Left renal cortex interstitium (tissue), 4 donors: ENCODE data around the gene LMNA. TPM values are rescaled to one million over a fixed set of nuclear protein-coding genes. Genes with fewer than 3 reads are reported as not detected.

ENCODE experiments used
- DNase-seq, 4 donors: peaks; one replicate each; pipeline ENCODE4 v3.0.0-alpha.2; 2013; ENCODE audit warnings: low read depth in 4 of 4, low spot score in 2 of 4, missing footprints in 1 of 4
- polyA plus RNA-seq, 4 donors: library from polyadenylated mRNA; unstranded; fragments of 120-200 nt; gene quantifications; one replicate each; pipeline ENCODE4 v1.2.1, GENCODE V29; 2013; ENCODE audit not compliant: insufficient read length in 4 of 4

LMNA gene
- polyA plus RNA-seq, 4 donors, result 81.2 to 114 (median 104) TPM

GRCh38 chr1:156135930-156136871 is 21.7 kb downstream of the LMNA start:
- no peak for DNase-seq

GRCh38 chr1:156136970-156137483 is 22.5 kb downstream of the LMNA start:
- no peak for DNase-seq

DNA sequence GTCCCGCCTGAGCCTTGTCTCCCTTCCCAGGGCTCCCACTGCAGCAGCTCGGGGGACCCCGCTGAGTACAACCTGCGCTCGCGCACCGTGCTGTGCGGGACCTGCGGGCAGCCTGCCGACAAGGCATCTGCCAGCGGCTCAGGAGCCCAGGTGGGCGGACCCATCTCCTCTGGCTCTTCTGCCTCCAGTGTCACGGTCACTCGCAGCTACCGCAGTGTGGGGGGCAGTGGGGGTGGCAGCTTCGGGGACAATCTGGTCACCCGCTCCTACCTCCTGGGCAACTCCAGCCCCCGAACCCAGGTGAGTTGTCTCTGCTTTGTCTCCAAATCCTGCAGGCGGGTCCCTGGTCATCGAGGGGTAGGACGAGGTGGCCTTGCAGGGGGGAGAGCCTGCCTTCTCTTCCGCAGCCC is 24.0 kb downstream of the LMNA start:
- no peak for DNase-seq

DNA sequence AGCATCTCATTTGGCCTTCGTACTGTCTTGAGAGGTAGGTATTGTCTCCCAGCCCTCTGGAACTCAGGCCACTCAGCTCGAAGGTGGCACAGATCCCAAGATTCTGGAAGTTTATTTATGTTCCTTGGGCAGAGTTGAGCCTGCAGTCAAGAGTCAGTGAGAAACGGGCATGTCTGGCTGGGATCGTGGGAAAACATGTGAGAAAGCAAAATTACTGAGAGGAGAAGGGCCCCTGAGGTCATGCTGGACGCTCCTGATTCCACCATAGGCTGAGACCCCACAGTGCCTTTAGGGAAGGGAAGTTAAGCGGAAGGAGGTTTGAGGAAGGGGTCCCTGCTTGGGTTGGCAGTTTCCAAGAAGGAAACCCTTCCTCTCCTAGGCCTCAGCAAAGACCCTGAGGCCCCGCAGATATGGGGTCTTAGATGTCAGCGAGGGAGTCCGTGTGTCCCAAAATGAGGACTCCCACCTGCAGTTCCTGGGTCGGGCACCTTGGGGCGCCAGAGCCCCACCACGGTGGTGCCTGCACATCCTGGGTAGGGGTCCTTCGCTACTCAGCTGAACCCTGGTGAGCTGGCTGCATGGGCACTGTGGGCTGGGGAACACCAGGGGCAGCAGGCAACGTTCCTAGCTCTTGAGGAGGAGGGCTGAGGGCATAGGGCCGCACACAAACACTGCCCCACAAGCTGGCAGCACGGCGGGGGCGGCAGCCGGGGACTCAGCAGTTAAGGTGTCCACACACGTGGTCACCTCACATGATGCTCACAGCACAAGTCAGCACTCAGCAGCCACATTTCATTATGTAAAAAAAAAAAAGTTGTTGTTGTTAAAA is 26.6 kb downstream of the LMNA start:
- DNase-seq, result no peak

GRCh38 chr1:156143765-156144489 is 29.4 kb downstream of the LMNA start:
- no peak for DNase-seq

DNA sequence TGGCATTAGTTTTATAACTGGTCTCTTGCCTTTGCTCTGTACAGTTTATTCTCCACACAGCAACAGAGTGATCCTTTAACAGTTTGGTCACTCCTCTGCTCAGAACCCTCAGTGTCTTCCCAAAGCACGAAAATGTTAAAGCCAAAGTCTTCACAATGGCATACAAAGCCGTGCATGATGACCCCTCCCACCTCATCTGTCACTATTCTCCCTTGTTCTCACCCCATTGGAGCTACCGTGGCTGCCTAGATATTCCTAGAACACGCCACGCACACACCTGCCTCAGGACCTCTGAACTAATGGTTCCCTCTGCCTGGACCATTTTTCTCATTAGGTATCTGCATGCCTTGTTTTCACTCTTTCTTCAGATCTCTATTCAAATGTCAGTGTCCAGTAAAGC is 30.2 kb downstream of the LMNA start:
- no peak for DNase-seq

- no peak for DNase-seq
These were observed 31.1 kb downstream of the LMNA start for GRCh38 chr1:156145650-156146019.

DNA sequence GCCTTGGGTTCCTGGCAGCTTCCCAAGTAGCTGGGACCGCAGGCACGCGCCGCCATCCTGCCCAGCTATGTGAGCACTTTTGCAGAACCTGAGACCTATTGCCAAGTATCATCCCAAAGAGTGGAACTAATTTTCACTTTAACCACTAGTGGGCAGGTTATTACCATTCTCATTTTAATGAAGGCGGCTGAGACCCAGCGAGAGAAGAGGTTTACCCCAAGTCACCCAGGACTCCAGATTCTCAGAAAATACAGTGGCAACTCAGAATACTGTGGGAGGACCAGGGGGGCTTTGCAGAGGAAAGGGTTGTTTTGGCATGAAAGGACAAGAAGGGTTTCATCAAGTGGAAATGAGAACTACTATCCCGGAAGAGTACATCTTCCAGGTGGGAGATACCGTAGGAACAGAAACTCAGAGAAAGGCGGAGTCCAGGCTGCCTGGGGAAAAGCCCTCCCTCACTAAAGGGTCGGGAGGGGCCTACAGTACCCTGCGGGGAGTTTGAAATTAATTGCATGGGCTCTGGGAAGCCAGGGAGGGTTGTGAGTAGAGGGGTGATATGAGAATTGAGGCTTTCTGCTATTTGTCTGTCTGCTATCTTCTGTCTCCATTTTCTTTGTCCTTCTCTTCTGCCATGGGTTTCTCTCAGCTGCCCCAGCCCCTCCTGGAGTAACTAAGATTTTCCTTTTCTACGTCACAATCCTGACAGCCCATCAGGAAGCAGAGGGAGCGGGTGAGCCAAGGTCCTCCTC is 31.7 kb downstream of the LMNA start:
- no peak for DNase-seq

GRCh38 chr1:156146769-156147405 is 32.4 kb downstream of the LMNA start:
- no peak for DNase-seq

GRCh38 chr1:156148216-156148615 is 33.7 kb downstream of the LMNA start:
- DNase-seq, result no peak

DNA sequence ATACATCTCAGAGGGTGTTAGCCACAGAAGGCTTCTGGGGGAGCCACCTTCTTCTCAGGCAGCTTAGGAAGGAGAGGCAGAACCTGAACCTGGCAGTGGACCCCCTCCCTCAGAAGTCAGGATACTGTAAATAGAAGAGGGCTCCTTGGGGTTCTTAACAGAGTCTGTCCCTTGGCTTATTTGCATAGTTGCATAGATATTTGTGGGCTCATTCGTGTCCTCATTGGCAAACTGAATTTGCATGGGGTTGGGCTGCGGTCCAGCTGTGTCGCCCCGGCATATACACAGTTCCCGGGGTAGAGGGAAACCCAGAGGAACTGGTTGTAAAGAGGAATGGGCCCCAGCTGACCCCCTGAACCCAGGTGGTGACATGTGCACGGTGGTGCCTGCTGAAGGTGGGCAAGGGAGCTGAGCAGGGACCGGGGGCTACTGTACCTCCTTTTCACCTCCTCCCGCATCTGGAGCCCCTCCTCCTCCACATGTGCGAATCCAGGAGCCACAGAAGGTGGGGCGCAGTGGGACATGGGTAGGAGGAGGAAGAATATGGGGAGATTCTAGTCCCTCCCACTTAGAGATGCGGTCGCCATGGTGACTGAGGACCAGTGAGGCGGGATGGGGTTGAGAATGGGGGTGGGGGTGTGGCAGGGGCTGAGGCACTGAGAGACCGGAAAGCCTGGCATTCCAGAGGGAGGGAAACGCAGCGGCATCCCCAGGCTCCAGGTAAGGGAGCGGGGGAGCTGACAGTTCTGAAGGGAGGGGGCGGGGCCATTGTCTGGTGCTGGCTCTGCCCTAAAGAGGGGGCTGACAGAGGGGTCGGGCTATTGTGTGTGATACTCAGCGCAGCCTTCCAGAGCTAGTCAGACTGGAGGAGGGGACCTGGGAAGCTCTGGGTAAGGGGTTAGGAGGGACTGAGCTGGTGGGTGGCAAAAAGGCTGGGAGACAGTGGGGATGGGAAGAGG is 35.1 kb downstream of the LMNA start:
- no peak for DNase-seq

DNA sequence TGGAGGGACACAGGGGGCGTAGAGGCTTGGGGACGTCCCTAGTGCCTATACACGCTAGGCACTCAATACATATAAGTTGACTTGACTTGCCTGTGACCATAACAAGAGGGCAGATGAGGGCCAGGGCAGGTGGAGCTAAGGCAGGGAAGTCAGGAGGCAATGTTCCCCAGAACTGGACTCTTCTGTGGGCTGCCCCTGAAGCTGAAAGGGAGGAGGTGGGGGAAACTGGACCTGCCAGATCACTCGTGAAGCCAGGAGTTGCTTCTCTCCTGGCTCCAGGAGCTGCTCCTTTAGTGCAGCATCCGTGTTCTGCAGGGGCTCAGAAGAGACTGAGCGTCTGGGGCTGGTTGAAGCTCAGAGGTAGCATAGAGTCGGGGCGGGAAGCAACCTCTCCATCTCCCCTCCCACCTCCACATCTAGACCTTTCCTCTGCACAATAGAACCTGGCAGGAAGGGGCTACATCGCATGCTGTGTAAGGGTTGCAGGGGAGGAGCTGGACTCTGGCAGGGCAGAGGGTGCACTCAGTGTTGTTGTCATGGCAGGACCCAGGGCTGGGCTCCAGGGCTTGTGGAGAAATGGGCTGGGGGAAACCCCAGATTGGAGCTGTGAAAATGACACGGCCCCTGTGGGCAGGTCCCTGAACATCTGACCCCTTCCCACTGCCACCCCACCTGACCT is 36.0 kb downstream of the LMNA start:
- no peak for DNase-seq

GRCh38 chr1:156151093-156151688 is 36.7 kb downstream of the LMNA start:
- no peak for DNase-seq

- DNase-seq, result no peak
These were observed 38.1 kb downstream of the LMNA start for GRCh38 chr1:156152628-156153027.

GRCh38 chr1:156153362-156153761 is 38.9 kb downstream of the LMNA start, which contains the start of gene SEMA4A:
Gene SEMA4A (plus strand): TSS chr1:156153585. CDS start chr1:156154579, 994 bp downstream.
- no peak for DNase-seq

DNA sequence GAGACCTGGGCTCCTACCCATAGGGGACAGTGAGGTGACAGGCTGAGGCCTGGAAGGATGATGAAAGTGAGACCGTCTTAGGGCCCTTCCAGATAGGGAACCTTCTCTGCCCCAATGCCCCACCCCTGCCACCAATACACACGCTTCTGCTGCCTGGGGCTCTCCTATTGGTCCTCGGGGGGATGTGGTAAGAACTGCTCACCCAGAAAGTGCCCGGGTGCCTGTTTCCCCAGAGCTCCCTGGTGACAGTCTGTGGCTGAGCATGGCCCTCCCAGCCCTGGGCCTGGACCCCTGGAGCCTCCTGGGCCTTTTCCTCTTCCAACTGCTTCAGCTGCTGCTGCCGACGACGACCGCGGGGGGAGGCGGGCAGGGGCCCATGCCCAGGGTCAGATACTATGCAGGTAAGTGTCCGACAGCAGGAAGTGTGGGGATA is 39.8 kb downstream of the LMNA start:
- no peak for DNase-seq
